Measurements from ENCODE around the gene POR.
"Not testable (repeated sequence)": the region's sequence is repeated elsewhere in the genome, so short reads cannot be mapped to it uniquely, and the experiment has no call there.

POR gene

DNA sequence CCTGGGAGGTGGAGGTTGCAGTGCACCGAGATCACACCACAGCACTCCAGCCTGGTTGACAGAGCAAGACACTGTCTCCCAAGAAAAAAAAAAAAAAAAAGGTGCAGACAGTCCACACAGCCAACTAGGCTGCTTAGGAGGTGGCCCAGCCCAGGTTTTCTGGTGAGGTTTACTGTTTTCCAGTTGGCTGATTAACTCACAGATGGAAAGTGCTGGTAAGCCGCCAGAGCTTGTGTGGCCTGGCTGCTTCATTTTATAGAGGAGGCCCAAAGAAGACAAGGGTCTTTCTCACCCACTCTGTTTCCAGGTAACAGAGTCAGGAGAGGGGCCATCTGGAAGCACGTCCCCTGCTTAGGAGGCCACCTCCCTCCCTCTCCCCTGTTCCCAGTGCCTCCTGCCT lies 29.9 kb upstream of the POR start:
- no peak for DNase-seq

DNA sequence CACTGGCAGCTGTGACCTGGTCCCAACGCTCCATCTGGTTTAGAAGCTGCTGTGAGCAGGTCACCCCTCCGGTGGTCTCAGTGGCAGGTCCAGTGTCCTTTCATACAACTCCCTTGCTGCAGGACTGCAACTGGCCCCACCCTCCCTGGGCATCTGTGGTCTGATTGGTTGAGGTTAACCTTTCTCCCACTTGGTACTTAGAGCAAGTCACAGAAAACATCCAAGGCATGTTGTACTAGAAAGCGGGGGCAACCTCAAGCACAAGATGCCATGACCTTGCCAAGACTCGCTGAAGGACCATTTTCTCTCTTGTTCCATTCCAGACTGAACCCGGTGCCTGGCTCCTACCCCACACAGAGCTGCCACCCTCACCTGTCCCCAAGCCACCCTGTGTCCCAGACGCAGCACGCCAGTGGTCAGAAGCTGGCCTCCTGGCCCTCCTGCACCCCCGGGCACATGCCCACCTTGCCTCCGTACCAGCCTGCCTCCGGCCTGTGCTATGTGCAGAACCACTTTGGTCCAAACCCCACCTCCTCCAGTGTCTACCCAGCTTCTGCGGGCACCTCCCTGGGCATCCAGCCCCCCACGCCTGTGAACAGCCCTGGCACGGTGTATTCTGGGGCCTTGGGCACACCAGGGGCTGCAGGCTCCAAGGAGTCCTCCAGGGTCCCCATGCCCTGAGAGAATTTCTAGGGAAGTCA lies 27.1 kb upstream of the POR start:
- no peak for DNase-seq

DNA sequence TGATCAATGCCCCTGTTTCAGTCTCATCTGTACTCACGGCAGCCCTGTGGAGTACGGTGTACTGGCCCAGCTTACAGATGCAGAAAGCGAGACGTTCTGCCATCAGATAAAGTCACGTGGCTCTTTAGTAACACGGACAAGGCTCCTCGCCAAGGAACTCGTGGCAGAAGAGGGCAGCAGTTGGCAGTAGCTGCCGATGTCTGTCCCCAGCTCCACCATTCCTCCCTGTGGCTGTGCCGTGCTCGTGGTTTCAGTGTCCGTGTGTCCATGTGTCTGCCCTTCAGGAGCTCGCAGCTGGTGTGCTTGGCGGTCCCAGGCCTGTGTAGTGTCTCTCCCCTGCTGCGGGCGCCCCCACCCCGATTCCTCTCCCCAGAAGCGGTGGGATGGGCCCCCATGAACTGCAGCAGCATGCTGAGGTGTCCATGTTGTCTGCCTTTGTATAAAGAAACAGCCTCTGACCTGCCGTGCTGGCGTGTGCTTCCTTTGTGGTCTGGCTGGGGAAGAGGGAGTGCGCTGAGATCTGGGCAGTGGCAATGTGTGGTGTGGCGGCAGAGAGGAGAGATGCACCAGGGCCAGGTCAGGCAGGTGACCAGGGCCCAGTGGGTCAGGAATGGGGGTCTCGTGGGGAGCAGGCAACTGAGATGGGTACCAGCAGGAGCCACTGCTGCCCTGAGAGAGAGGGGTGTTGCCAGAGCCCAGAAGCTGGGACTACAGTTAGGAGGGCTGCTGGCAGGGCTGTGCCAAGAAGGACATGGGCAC lies 26.3 kb upstream of the POR start:
- DNase-seq = no peak

DNA sequence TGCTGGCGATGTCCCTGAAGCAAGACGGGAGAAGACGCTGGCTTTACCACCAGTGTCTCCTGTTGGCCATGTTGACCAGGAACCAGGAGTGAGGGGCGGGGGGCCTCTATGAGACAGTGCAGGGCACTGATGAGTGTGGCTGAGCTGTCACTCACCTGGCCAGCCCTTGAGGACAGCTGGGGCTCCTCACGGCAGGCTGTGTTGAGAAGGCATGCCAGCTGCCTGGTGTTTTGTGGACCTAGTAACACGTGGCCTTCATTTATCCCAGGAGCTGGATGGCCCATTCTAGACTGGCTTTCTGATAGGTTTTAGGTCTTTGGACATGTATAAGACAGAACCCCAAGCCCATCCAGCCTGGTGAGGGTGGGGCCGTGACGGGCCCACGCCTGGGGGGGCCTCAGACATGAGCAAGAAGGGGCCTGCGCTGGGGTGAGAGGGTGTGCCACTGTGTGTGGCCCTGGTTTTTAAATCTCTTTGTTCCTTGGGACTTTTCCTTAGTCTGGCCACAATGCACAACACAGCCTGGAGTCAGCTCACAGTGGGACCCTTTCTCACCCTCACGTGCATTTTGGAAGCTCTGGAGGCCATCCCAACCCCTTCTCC lies 25.6 kb upstream of the POR start:
- DNase-seq = no peak

DNA sequence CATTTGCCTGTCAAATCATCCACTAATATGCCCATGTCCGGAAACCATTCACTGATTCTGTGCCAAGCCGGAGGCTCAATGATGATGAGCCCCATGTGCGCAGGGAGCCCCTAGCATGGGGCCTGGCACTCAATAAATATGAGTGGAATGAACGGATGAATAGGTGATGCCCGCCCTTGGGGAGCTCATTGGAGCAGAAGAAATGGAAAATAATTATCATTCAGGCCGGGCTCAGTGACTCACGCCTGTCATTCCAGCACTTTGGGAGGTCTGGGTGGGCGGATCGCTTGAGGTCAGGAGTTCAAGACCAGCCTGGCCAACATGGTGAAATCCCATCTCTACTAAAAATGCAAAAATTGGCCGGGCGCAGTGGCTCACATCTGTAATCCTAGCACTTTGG lies 25.1 kb upstream of the POR start:
- no peak for DNase-seq

DNA sequence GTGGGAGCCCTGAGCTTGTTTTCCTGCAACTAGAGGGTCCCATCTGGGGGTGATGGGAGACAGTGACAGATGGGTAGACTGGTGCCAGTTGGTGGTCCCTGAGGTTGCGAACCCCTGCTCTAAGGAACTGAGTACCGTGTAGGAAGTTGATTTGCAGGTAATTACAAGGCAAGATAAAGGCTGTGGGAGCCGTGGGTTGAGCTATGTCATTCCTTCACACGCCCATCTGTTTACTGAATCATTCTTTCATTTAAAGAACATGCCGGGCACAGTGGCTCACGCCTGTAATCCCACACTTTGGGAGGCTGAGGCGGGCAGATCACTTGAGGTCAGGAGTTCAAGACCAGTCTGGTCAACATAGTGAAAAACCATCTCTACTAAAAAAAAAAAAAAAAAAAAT lies 23.7 kb upstream of the POR start:
- DNase-seq = not testable (repeated sequence)

DNA sequence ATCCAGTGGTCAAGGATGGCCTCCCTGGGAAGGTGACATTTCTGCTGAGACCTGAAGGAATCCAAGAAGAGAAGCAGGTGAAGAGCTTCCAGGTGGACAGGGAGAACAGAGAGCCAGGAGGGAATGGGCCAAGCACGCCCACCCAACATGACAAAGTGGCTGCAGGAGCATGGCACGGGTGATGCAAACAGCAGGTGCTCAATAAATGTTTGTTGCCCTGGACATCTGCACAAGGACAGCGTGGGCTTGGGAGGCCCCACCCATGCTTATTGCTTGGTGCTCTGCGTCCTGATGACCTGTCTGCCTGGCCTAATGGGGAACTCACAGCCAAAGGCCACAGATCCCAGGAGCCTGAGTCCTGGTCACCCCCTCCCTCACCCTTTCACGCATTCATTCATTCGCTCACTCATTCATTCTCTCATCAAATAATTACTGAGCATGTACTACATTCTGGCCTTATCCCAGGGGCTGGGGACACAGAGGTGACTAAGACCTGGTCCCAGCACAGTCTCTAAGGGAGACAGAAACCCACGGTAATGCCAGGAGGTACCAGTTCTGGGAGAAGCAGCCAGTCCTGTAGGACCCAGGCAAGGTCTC lies 23.0 kb upstream of the POR start:
- DNase-seq = no peak

DNA sequence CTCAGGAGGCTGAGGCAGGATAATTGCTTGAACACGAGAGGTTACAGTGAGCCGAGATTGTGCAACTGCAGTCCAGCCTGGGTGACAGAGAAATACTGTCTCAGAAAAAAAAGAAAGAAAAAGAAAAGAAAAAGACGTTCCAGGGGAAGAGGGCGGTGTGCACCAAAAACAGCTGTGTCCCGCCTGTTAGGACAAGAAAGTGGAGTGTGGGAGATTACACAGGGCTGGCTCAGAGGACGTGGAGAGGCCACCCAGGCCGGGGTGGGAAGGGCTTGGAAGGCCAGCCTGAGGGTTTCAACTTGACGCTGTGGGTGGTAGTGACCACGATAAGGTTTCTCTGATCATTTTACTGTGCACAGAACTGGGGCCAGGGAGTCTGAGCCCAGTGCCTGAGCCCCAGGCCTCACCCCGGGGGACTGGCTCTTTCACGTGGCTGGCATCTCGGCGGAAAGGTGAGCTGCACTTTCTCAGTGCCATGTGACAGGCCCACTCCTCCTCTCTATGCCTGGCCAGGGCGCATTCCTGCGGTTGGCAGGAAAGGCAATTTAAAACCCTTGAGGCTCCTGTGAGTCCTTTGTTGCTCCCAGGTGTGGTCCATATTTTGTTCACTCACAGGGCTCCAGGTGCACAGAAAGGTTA lies 22.2 kb upstream of the POR start:
- DNase-seq = no peak

DNA sequence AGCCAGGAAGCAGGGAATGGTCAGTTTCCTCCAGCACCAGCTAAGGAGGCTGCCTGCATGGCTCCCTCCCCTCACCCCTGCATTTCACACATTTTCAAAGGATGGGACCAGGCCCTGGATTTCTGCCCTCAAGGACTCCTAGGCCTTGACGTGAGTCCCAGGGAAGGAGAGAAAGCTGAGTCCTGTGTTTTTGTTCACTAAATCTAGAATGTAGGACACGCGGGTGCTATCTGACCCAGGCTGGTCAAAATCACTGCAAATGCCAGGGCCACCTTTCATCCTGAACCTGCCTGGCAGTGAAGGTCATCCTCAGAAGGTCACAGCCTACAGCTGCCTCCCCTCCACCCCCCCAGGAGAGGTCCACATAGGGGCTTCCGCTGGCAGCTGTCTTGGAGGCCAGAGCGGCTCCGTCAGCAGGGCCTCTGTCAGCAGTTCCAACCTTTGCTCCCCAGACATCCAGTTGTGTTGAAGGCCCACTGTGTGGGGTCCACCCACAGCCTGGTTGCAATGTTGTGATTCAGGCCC lies 18.1 kb upstream of the POR start:
- no peak for DNase-seq

DNA sequence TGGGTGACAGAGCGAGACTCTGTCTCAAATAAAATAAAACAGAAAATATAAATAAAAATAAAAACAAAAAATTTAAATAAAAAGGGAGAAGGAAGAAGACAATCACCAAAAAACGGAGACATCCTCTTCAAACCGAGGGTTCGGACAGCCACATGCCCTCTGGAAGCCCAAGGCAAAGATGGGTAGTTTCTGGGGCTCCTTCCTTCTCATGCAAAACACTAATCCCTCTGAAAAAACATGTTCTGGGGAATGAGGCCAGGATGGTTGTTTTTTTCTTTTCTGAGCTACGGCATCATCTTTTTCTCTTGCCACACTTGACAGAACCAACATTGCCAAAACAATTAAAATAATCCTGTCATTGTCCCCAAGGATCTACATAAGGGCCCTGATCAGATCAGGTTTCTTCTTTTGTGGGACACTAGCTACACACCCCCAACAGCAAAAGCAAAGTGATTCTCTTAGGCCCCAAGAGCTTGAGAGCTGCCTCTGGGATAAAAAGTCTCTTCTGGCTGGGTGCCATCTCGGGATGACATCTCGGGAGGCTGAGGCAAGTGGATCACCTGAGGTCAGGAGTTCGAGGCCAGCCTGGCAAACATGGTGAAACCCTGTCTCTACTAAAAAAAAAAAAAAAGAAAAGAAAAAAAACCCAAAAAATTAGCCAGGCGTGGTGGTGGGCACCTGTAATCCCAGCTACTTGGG lies 14.2 kb upstream of the POR start:
- no peak for DNase-seq

DNA sequence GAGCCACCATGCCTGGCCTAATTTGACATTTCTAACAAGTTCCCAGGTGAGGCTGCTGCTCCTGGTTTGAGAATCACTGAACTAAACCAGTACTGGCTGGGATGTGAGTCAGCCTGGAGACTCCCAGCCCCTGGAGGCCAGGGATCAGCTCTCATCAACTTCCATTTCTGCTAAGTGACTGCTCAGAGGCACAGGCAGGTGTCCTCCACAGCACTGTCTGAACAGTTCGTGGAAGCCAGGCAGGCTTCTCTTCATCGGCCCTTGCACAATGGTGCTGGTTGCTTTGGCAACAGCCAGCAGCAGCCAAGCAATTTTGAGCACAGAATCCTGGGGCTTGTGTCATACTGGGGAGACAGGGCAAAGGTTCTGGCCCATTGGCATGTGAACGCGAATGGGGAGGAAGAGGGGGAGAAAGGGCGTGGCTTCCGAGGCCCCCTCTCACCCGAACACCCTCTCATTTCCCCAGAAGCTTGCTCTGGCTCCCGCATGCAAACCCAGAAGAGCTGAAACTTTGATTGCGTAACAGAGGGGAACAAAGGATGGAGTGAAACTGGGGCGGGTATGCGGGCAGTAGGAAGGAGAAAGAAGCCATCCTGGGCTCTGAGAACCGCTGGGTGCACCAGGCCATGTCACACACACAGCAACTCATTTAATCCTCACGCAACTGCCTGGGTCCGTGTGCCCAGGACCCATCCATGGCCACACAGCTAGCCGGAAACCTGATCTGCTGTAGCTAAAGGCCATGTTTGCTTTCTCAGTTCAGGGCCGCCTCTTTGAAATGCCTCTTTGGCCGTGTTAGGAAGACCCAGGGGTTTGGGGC lies 9.0 kb upstream of the POR start:
- peak; percentile 85 to 94 for DNase-seq

DNA sequence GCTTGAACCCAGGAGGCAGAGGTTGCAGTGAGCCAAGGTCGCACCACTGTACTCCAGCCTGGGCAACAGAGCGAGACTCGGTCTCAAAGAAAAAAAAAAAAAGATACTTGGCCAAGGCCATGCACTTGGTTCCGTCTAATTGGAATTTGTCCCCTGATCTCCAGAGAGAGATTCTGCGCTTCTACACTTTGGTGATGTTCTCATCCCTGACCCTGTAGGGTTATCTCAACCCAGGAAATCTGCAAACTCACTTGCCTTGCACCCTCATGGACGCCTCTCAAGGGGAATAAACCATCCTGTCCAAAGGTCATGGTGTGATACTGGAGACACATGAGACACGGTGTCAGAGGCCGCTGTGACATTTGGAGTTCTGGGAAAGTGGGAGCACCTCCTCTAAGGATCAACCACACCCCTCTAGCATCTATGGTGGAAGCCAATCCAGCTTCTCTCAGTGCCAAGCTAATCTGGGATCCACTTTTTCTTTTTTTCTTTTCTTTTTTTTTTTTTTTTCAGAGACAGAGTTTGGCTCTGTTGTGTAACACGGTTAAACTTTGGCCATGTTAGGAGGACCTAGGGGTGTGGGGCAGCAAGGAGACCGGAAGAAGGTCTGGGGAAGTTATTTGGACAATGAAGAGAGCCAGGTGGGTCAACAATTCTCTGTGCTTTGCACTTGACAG lies 7.8 kb upstream of the POR start:
- DNase-seq = peak in 1 of 2 donors; percentile 48

DNA sequence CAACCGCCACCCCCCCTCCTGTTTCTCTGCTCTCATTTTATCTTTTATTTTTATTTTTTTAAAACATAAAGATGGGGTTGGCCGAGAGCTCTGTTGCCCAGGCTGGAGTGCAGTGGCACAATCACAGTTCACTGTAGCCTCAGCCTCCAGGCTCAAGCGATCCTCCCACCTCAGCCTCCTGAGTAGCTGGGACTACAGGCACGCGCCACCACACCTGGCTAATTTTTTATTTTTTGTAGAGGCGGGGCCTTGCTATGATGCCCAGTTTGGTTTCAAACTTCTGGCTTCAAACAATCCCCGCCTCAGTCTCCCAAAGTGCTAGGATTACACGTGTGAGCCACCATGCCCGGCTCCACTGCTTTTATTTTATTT lies 7.3 kb upstream of the POR start:
- DNase-seq = not testable (repeated sequence)

DNA sequence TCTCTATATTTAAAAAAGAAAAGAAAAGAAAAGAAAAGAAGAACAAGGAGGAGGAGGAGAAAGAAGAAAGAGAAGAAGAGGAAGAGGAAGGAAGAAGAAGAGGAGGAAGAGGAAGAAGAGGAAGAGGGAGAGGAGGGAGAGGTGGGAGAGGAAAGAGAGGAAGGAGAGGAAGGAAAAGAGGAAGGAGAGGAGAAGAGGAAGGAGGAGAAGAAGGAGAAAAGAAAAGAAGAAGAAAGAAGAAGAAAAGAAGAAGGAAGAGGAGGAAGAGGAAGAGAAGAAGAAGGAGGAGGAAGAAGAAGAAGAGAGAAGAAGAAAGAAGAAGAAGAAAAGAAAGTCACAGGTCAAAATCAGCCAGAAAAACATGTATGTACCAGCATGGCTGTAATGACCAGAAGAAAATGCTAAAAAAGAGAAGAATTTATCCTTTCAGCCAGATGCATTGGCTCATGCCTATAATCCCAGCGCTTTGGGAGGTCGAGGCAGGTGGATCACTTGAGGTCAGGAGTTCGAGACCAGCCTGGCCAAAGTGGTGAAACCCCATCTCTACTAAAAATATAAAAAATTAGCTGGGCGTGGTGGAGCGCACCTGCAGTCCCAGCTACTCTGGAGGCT lies 5.3 kb upstream of the POR start:
- DNase-seq = no peak

DNA sequence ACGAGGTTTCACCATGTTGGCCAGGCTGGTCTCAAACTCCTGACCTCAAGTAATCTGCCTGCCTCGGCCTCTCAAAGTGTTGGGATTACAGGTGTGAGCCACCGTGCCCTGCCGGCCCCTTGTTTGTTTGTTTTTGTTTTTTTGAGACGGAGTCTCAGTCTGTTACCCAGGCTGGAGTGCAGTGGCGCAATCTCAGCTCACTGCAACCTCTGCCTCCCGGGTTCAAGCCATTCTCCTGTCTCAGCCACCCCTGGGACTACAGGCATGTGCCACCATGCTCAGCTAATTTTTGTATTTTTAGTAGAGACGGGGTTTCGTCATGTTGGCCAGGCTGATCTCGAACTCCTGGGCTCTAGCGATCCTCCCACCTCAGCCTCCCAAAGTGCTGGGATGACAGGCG lies 3.8 kb upstream of the POR start:
- not testable (repeated sequence) for DNase-seq

DNA sequence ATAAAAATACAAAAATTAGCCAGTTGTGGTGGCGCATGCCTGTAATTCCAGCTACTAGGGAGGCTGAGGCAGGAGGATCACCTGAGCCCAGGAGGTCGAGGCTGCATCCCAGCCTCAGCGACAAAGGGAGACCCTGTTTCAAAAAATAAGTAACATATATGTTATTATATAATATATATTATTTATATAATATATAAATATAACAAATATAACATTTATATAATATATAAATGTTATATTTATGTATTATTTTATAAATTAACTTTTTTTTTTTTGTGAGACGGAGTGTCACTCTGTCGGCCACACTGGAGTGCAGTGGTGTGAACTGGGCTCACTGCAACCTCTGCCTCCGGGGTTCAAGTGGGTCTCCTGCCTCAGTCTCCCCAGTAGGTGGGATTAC lies 1.5 kb upstream of the POR start:
- DNase-seq = no peak

DNA sequence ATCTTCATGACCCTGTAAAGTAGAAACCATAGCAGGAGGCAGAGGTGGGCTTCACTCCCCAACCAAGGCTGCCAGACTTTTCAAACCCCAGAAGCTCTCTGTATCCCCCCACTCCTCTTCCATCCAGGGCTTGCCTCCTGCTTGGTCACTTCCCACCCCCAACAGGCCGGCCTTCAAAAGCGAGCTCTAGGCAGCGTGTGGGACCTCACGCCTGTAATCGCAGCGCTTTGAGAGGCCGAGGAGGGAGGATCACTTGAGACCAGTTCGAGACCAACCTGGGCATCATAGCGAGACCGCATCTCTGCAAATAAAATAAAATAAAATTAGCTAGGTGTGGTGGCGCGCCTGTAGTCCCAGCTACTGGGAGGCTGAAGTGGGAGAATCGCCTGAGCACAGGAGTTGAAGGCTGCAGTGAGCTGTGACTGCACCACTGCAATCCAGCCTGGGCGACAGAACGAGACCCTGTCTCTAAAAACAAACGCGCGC lies 743 bp upstream of the POR start:
- no peak for DNase-seq

DNA sequence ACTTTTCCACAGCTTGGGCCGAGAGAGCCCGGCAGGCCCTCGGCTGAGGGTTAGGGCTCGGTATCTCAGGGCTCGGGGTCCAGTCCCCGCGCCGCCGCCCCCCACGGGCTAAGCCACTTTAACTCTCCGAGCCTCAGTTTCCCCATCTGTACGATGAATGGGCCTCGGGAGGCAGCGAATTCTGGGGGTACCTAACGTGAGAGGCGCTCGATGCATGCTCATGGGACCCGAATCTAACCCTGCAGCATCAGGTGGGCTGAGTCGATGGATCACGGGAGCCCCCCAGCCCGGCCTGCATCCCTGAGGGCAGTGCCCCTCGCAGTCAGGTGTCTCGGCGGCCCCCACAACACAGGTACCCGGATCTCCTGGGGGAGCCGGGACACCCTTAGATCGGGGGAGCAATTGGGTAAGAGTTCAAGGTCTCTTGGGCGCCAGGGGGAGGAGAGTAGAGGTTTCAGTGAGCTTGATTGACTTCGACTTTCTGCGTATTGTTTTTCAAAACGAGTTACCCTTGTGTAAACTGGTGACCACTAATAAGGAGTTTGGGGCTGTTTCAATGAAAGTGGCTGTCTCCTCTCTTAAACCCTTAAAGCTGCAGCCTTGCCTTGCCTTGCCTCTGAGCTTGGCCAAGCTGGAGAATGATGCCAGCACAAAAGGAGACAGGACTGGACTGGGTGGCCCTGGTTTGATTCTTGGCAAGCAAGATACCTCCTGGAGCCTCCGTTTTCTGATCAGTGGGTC lies 631 bp downstream of the POR start:
- DNase-seq = peak in 1 of 2 donors; percentile 20

DNA sequence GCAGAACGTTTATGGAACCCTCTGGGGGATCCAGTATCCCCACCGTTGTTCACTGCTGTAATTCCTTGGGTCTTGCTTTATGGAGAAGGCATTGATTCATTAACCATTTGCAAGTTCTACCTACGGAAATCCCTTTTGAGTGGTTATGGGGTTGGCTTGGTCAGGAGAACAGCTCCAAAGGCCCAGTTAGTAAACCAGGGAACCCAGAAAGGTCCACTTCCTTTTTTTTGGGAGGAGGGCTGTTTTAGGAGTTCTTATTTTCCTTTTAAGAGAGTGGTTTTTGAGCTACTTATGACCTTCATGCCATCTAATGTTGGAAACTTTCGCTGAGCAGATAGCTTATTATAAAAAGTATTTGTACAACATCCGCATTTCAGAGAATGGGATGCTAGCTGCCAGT lies 1.3 kb downstream of the POR start:
- peak; percentile 13 to 35 for DNase-seq
